HepG2 (cell line): ENCODE results near the gene NRP1. TPM values are rescaled to one million over a fixed set of nuclear protein-coding genes. Genes with fewer than 3 reads are reported as not detected.

Source experiments
- CHCHD3 ChIP-seq: sonication (generic); formaldehyde crosslinking; IDR thresholded peaks from 2 replicates; pipeline ENCODE4 v1.8.0; 2022; ENCODE audit warnings: mild to moderate bottlenecking, missing genetic modification reagents, moderate library complexity
- ELF4 ChIP-seq: sonication (generic); formaldehyde crosslinking; IDR thresholded peaks from 2 replicates; pipeline ENCODE4 v1.5.0; 2020; ENCODE audit warnings: missing genetic modification reagents, mild to moderate bottlenecking, moderate library complexity, borderline replicate concordance
- FOXA3 ChIP-seq: IDR thresholded peaks from 2 replicates; pipeline ENCODE4 v1.6.1; 2016; ENCODE audit warnings: missing genetic modification reagents, missing compliant biosample characterization
- GFI1 ChIP-seq: sonication (generic); formaldehyde crosslinking; IDR thresholded peaks from 2 replicates; pipeline ENCODE4 v1.5.0; 2020; ENCODE audit warnings: missing genetic modification reagents, mild to moderate bottlenecking, borderline replicate concordance
- KDM2A ChIP-seq: sonication (generic); formaldehyde crosslinking; IDR thresholded peaks from 2 replicates; pipeline ENCODE4 v1.4.0; 2020; ENCODE audit warnings: low read depth, missing genetic modification reagents, borderline replicate concordance
- MED1 ChIP-seq: sonication (generic); formaldehyde crosslinking; IDR thresholded peaks from 2 replicates; pipeline ENCODE4 v1.4.0; 2020; ENCODE audit warnings: missing genetic modification reagents
- MIXL1 ChIP-seq: IDR thresholded peaks from 2 replicates; pipeline ENCODE4 v1.6.1; 2016
- ONECUT2 ChIP-seq: sonication (generic); formaldehyde crosslinking; IDR thresholded peaks from 2 replicates; pipeline ENCODE4 v1.4.0; 2020; ENCODE audit warnings: missing genetic modification reagents
- REXO4 ChIP-seq: sonication (generic); formaldehyde crosslinking; IDR thresholded peaks from 2 replicates; pipeline ENCODE4 v1.8.0; 2022; ENCODE audit warnings: missing genetic modification reagents, mild to moderate bottlenecking, borderline replicate concordance
- SOX5 ChIP-seq: IDR thresholded peaks from 2 replicates; pipeline ENCODE4 v1.6.1; 2016; ENCODE audit warnings: borderline replicate concordance
- SOX6 ChIP-seq, 2 experiments: fragments of 450-650 bp in 1 of 2; sonication (generic) in 1 of 2; formaldehyde crosslinking in 1 of 2; IDR thresholded peaks; 2 replicates each; pipeline versions ENCODE4 v1.4.0 to v1.6.1; 2017 to 2020; ENCODE audit warnings: antibody characterized with exemption in 1 of 2, mild to moderate bottlenecking in 1 of 2, missing genetic modification reagents in 1 of 2
- STAT6 ChIP-seq: sonication (generic); formaldehyde crosslinking; IDR thresholded peaks from 2 replicates; pipeline ENCODE4 v1.4.0; 2020; ENCODE audit warnings: missing genetic modification reagents, mild to moderate bottlenecking, borderline replicate concordance
- TEF ChIP-seq: sonication (generic); formaldehyde crosslinking; IDR thresholded peaks from 2 replicates; pipeline ENCODE4 v1.5.0; 2020; ENCODE audit warnings: missing genetic modification reagents
- ZFP1 ChIP-seq: IDR thresholded peaks from 2 replicates; pipeline ENCODE4 v1.6.1; 2016
- ZFP37 ChIP-seq: sonication (generic); formaldehyde crosslinking; IDR thresholded peaks from 2 replicates; pipeline ENCODE4 v1.4.0; 2020; ENCODE audit warnings: missing genetic modification reagents, borderline replicate concordance
- ZMYM4 ChIP-seq: sonication (generic); formaldehyde crosslinking; IDR thresholded peaks from 2 replicates; pipeline ENCODE4 v1.8.1; 2023; ENCODE audit warnings: mild to moderate bottlenecking, missing genetic modification reagents
- ZNF30 ChIP-seq: sonication (generic); formaldehyde crosslinking; IDR thresholded peaks from 2 replicates; pipeline ENCODE4 v1.5.0; 2020; ENCODE audit warnings: mild to moderate bottlenecking, missing genetic modification reagents
- ZNF317 ChIP-seq: sonication (generic); formaldehyde crosslinking; IDR thresholded peaks from 2 replicates; pipeline ENCODE4 v1.5.0; 2020; ENCODE audit warnings: mild to moderate bottlenecking, missing genetic modification reagents
- ZNF607 ChIP-seq: sonication (generic); formaldehyde crosslinking; IDR thresholded peaks from 2 replicates; pipeline ENCODE4 v1.5.1; 2020; ENCODE audit warnings: missing genetic modification reagents, mild to moderate bottlenecking, borderline replicate concordance
- ZNF703 ChIP-seq: sonication (generic); formaldehyde crosslinking; IDR thresholded peaks from 2 replicates; pipeline ENCODE4 v1.5.1; 2020; ENCODE audit warnings: missing genetic modification reagents, mild to moderate bottlenecking, moderate library complexity, borderline replicate concordance
- ZNF800 ChIP-seq: sonication (generic); formaldehyde crosslinking; IDR thresholded peaks from 2 replicates; pipeline ENCODE4 v1.4.0; 2020; ENCODE audit warnings: missing genetic modification reagents
- polyA plus RNA-seq, 8 experiments: library from polyadenylated mRNA; depleted of rRNA in 3 of 8; stranded (reverse) in 7 of 8; unstranded in 1 of 8; fragments of >200 nt; fragmentation: Illumina TruSeq in 4 of 8; extraction: Trizol in 4 of 8; gene quantifications; 2 replicates each; pipeline versions ENCODE4 v1.2.1 to v1.2.3, GENCODE V29; 2011 to 2016; ENCODE audit warnings: low read depth in 4 of 8, missing spikeins in 1 of 8, mixed read lengths in 1 of 8; ENCODE audit not compliant: insufficient read depth in 1 of 8
- total RNA-seq, 5 experiments: library from RNA; depleted of rRNA; stranded (reverse); fragments of >200 nt; fragmentation: Illumina TruSeq; extraction: Trizol; gene quantifications; 2 replicates each; pipeline ENCODE4 v1.2.3, GENCODE V29; 2016; ENCODE audit warnings: low read depth in 1 of 5
- TF ChIP-seq, protein P1 (sequence below): sonication (generic); formaldehyde crosslinking; conservative IDR thresholded peaks from 2 replicates; pipeline ENCODE4 v1.4.0; 2020; ENCODE audit warnings: missing genetic modification reagents
- TF ChIP-seq, protein P2 (sequence below): sonication (generic); formaldehyde crosslinking; IDR thresholded peaks from 2 replicates; pipeline ENCODE4 v1.4.0; 2020; ENCODE audit warnings: missing genetic modification reagents

Gene NRP1
- total and polyA plus RNA-seq, 2 of the 13 experiments (the other 11 are each of a cell fraction or from before 2014, with no cell fraction given) = 5.3 to 5.8 TPM

- TF ChIP-seq CHCHD3 (no peak), ZNF30 (CRISPR knock-in tag) (no peak), FOXA3 (CRISPR knock-in tag) (peak; percentile 92), ONECUT2 (CRISPR knock-in tag) (peak; percentile 59; the same call in 1 of the 2 replicates), ZNF800 (CRISPR knock-in tag) (0 out of 2 replicates have a peak, but pooled peaks have one; percentile 26), SOX5 (CRISPR knock-in tag) (peak; percentile 86; the same call in 1 of the 2 replicates), ZFP1 (CRISPR knock-in tag) (0 out of 2 replicates have a peak, but pooled peaks have one; percentile 45), ZMYM4 (CRISPR knock-in tag) (peak; percentile 83), TEF (CRISPR knock-in tag) (no peak), STAT6 (no peak), ZNF607 (0 out of 2 replicates have a peak, but pooled peaks have one; percentile 60), ZNF703 (peak; percentile 50; the same call in 1 of the 2 replicates), ZFP37 (peak; percentile 56; the same call in 1 of the 2 replicates), KDM2A (CRISPR knock-in tag) (peak; percentile 30; the same call in 1 of the 2 replicates), GFI1 (CRISPR knock-in tag) (peak; percentile 96), ZNF317 (CRISPR knock-in tag) (peak; percentile 48; the same call in 1 of the 2 replicates), REXO4 (CRISPR knock-in tag) (no peak), ELF4 (CRISPR knock-in tag) (no peak), SOX6 (IDR thresholded peaks at IDR 0.05) (no peak), SOX6 (CRISPR knock-in tag; IDR thresholded peaks at IDR 0.05) (peak; percentile 98), MIXL1 (CRISPR knock-in tag) (peak; percentile 57; the same call in 1 of the 2 replicates), MED1 (CRISPR knock-in tag) (peak; percentile 94)
- TF ChIP-seq, protein P1, sequence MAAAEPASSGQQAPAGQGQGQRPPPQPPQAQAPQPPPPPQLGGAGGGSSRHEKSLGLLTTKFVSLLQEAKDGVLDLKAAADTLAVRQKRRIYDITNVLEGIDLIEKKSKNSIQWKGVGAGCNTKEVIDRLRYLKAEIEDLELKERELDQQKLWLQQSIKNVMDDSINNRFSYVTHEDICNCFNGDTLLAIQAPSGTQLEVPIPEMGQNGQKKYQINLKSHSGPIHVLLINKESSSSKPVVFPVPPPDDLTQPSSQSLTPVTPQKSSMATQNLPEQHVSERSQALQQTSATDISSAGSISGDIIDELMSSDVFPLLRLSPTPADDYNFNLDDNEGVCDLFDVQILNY (CRISPR knock-in tag) = no peak
- TF ChIP-seq, protein P2, sequence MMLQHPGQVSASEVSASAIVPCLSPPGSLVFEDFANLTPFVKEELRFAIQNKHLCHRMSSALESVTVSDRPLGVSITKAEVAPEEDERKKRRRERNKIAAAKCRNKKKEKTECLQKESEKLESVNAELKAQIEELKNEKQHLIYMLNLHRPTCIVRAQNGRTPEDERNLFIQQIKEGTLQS (CRISPR knock-in tag) = peak; percentile 63; the same call in 1 of the 2 replicates
Observed at GRCh38 chr10:33195608-33196376, 138.7 kb downstream of the NRP1 start (continued).
